Omental fat pad (tissue), 4 donors: Measurements from ENCODE around the gene NRG3. TPM values are rescaled to one million over a fixed set of nuclear protein-coding genes. Genes with fewer than 3 reads are reported as not detected.

Experiments used
- ATAC-seq: fragments of 150-250 bp; one replicate; pipeline ENCODE4 v1.9.1; 2016; ENCODE audit warnings: mild to moderate bottlenecking, moderate library complexity; ENCODE audit not compliant: low FRiP score
- DNase-seq: peaks from one replicate; pipeline ENCODE4 v3.0.0-alpha.2; 2019; ENCODE audit warnings: low spot score
- CTCF ChIP-seq, 3 donors: fragments of 450-650 bp; IDR thresholded peaks; one replicate each; pipeline ENCODE4 v1.5.1; 2016 to 2017; ENCODE audit warnings: antibody characterized with exemption in 3 of 3, mild to moderate bottlenecking in 3 of 3, moderate library complexity in 2 of 3
- total RNA-seq, 4 donors: library from RNA; depleted of rRNA; stranded (reverse); fragments of >200 nt; gene quantifications; one replicate each; pipeline ENCODE4 v1.1.0, GENCODE V29; 2016

The NRG3 gene
- total RNA-seq, 4 donors from 2014 or later = 0.19 to 0.47 (median 0.38) TPM; not detected in 1

- DNase-seq (no peak), ATAC-seq (no peak)
- TF ChIP-seq CTCF (IDR thresholded peaks at IDR 0.05) = no peak
Measured at GRCh38 chr10:82908751-82909150, 1033.8 kb downstream of the NRG3 start.

GRCh38 chr10:82910301-82910700 lies 1035.3 kb downstream of the NRG3 start:
- DNase-seq = no peak
- no peak for TF ChIP-seq CTCF (IDR thresholded peaks at IDR 0.05)
- ATAC-seq = no peak

GRCh38 chr10:82914655-82915136 lies 1039.7 kb downstream of the NRG3 start:
- TF ChIP-seq CTCF (IDR thresholded peaks at IDR 0.05) = no peak
- DNase-seq (no peak), ATAC-seq (no peak)

GRCh38 chr10:82916941-82917340 lies 1041.9 kb downstream of the NRG3 start:
- DNase-seq (no peak), ATAC-seq (no peak)
- TF ChIP-seq CTCF (IDR thresholded peaks at IDR 0.05) = no peak

GRCh38 chr10:82918022-82918421 lies 1043.0 kb downstream of the NRG3 start:
- DNase-seq = no peak
- TF ChIP-seq CTCF (IDR thresholded peaks at IDR 0.05) = no peak
- ATAC-seq = no peak

GRCh38 chr10:82922046-82922445 lies 1047.1 kb downstream of the NRG3 start:
- no peak for TF ChIP-seq CTCF (IDR thresholded peaks at IDR 0.05)
- ATAC-seq = no peak

GRCh38 chr10:82922755-82923154 lies 1047.8 kb downstream of the NRG3 start:
- DNase-seq = no peak
- no peak for TF ChIP-seq CTCF (IDR thresholded peaks at IDR 0.05)
- ATAC-seq = no peak

More at GRCh38 chr10:82922046-82922445, 1047.1 kb downstream of the NRG3 start:
- DNase-seq = no peak
